Embryonic facial prominence (tissue), 1 donor: ENCODE measurements around the gene ARPP21.
"Not testable (repeated sequence)": the region's sequence is repeated elsewhere in the genome, so short reads cannot be mapped to it uniquely, and the experiment has no call there.

Experiments used
- DNase-seq: peaks from one replicate; pipeline ENCODE4 v3.0.0-alpha.2; 2016; ENCODE audit errors: extremely low spot score

The ARPP21 gene

DNA sequence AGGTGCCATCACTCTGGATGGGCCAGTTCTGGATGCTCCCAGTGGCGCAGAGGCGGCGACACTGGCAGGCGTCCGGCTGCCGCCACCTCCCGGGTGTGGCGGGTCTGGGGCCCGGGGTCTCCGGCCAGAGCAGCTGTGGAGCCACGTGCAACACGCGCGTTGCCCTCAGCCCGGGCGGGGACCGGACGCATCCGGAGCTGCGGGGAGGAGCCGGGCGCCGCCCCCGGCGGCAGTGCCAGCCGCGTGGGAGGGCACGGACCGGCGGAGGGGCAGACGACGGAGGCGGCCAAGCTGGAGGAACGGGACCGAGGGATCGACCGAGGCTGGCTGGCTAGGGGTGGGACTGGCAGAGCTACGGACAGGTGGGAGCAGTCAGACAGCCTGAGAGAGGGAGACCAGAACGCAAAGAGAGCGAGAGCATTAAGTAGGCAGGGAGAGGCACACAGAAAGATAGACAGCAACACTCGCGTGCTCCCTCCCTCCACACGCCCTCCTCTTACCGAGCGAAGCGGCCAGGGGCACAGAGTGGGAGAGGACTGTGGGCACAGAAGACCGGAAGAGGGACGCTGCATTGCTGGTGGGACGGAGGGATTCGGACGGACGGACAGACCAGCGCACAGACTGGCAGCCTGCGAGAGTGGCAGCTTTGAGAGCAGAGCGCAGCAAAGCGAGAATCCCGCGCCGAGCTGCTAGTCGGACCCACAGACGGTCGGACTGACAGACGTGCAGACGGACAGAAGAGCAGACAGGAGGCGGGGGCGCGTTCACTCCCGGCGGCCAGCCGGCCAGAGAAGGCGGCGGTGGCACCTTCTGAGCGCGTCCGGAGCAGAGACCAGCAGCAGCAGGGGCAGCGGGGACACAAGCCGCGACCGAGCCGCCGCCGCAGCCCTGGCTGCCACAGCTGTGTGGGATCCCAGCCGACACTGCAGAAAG is at the start of gene ARPP21:
Gene ARPP21 (plus strand): TSS at position 272 of the 933 bp plus-strand sequence. CDS start 42,227 bp downstream, outside the sequence.
- DNase-seq: no peak

- no peak for DNase-seq
These were observed 46.6 kb upstream of the ARPP21 start for GRCh38 chr3:35592589-35593295.

DNA sequence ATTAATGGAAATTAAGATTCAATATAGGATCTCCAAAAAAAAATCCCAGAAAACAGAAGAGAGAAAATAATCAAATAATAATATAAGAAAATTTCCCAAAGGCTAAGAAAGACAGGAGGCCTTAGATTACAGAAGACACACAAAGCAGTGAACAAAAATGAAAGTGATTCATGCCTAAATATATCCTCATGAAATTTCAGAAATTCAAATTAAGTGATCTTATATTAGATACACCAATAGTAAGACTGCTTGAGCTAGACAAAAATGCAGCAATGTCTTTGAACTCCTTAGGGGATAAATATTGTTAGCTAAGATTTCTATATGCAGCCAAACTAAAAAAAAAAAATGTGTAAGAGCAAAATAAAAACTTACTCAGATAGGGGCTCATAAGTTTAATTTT is 44.6 kb upstream of the ARPP21 start:
- DNase-seq: no peak

- no peak for DNase-seq
These were observed 42.9 kb upstream of the ARPP21 start for GRCh38 chr3:35596335-35596995.

- DNase-seq: no peak
These were observed 41.8 kb upstream of the ARPP21 start for GRCh38 chr3:35597490-35597889.

DNA sequence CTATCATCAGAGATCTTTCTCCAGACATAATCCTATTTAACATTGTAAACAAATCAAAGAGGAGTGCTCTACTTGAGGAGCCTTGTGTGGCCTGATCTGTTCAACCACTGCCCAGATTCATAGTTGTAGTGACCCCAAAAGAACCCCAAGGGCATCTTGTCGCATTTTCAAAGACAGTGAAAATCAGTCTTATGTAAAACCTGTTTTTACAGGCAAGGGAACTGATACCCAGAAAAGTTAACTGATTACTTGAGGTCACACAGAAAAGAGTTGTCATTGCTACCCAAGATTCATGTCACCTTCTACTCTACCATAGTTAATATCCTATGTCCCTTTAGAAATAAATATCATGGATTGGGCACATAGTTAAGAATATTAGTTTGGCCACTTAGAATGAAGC is 40.5 kb upstream of the ARPP21 start:
- no peak for DNase-seq

- no peak for DNase-seq
These were observed 37.4 kb upstream of the ARPP21 start for GRCh38 chr3:35601959-35602358.

DNA sequence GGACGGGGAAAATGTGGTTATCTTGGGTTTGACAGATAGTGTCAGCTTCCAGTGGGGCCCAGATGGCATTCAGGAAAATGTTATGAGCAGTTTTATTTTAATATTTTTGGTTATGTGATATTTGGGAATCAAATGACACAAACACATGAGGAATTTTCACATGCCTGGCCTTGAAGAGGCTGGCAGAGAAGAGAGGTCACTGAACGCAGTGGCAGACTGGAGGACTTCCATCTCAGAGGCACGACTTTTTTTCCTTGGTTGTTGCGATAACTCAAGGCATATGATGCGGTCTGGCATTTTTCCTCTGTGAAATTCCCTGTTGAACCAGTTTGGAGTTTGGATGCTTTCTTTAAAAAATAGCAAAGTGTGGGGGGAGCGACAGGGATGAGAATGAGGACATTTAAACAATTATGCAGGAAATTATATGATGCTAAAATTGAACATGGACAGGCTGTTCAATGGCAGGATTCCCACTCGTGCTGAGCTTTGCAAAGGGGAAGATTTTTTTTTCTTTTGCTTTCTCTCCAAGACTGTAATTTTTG is 36.9 kb upstream of the ARPP21 start:
- no peak for DNase-seq

- no peak for DNase-seq
These were observed 23.0 kb upstream of the ARPP21 start for GRCh38 chr3:35616346-35616745.

GRCh38 chr3:35617370-35617769 is 22.0 kb upstream of the ARPP21 start:
- no peak for DNase-seq

- DNase-seq: not testable (repeated sequence)
These were observed 19.1 kb upstream of the ARPP21 start for GRCh38 chr3:35620238-35620637.

DNA sequence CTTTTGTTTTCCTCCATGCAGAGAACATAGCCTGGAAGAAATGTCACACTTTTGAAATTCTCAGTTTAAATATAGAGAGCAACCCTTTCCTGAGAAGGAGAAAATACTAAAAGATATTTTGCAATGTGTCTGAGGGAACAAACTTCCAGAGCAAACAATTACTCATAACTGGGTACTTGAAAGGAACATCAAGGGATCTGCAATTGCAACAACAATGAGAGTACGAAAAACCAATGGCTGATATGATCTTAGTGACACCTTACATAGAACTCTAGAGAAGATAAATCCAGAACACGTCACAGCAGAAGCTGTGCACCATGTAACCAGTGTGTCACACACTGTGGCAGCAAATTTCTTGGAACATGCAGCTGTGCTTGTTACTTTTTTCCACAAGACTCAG is 14.6 kb upstream of the ARPP21 start:
- DNase-seq: no peak

GRCh38 chr3:35633332-35634124 is 5.8 kb upstream of the ARPP21 start:
- no peak for DNase-seq

GRCh38 chr3:35635407-35635806 is 3.9 kb upstream of the ARPP21 start:
- no peak for DNase-seq

DNA sequence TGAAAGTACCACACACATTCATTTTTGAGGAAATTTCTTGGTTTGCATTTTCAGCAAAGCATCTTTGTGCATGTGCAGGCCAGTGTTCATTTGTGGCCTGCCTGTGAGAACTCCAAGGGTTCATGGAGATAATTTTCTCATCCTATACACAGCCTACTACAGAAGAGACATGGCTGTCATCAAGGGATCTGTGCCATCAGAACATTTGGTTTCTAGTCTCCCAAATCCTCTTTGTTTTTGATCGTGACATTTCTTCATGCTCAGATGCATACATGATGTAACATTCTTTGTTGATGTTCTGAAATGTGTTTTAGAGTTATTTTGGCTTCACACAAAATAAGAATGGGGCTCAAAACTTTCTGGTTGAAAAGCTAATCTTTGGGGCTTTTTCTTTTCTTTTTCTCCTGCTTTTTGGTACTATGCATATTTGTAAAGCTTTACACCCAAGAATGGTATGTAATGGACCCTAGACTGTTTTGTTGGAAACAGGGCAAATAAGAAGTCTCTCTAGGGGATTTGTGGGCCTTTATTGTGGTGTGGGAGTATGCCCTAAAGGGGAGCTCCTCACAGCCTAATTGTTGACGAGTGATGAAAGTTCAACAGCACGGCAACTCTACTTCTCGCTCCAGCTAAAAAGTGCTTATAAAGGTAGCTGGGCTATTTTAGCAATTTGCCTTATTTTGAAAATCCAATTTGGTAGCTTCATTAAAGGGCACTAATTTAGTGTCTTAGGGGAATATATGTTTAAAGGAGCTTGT is 3.2 kb upstream of the ARPP21 start:
- DNase-seq: no peak

- no peak for DNase-seq
These were observed 910 bp upstream of the ARPP21 start for GRCh38 chr3:35638251-35638979.

GRCh38 chr3:35638980-35639253 is 408 bp upstream of the ARPP21 start:
- peak; percentile 25 for DNase-seq

GRCh38 chr3:35640190-35641165 is 1.2 kb downstream of the ARPP21 start:
- DNase-seq: no peak

DNA sequence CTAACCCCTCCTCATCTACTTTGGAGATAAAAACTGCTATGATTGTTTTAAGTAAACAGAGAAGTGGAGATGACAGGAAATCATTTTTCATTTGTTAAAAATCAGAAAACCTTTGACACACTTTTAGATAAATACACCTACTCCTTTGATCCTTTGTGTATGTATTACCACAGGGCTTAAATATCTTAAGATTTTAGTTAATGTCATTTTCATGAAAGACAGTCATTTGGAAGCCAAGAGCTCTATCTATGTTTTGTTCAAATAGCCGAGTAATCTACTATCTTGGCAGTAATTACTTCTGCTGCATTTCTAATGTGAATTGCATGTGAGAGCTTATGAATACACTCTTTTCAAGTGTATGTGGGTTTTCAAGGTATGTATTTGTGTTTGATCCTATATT is 2.0 kb downstream of the ARPP21 start:
- no peak for DNase-seq
